RWPE1 (cell line): ENCODE results near the gene MLXIP.

ENCODE experiments used
- CTCF ChIA-PET: fragments of 350-600 bp; sonication (Branson Sonifier 250); formaldehyde crosslinking; extraction: SDS; loops from one replicate; lab custom pipeline; 2021; lab: Yijun Ruan, JAX
- POLR2A ChIA-PET: fragments of 400-600 bp; formaldehyde crosslinking; extraction: SDS; loops from one replicate; lab custom pipeline; 2020; ENCODE audit warnings: antibody characterized with exemption; ENCODE audit not compliant: low non-redundant PET; lab: Yijun Ruan, JAX
- DNase-seq: peaks from one replicate; pipeline ENCODE4 v3.0.0; 2012; ENCODE audit warnings: low spot score
- H3K27ac ChIP-seq: fragments of 450-650 bp; 2 replicates; pipeline ENCODE4 v1.5.1; 2017
- TF ChIP-seq, protein P1 (sequence below): fragments of 450-650 bp; conservative IDR thresholded peaks from 2 replicates; pipeline ENCODE4 v1.5.1; 2017; ENCODE audit warnings: low read depth, mild to moderate bottlenecking

Gene MLXIP

DNA sequence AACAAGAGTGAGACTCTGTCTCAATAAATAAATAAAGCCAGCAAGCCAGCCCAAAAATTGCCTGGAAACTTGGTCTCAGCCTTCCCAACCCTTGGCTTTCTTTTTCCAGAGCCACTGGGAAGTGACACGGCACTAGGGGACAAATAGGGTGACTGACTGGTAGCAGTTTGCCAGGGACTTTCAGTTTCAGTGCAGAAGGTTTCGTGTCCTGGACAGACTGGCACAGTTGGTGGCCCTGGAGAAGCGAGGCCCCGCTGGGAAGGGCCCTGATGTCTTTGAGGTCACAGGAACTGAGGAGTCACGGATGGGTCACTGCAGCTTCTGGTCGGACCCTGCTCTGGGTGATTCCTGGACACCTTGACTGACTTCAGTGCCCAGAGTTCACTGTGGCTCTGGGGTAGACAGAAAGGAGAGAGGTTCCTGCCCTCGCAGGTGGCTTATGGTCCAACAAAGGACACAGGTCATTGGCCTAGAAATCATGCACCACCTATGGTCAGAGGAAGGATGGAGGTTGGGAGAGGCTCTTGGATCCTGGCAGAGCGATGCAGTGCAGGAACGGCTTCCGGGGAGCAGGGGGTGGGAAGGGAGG, 107.0 kb downstream of the MLXIP start:
- ChIA-PET POLR2A (no interaction called here), CTCF (no interaction called here)
- H3K27ac ChIP-seq, result no peak overlapping the region
- TF ChIP-seq, protein P1, sequence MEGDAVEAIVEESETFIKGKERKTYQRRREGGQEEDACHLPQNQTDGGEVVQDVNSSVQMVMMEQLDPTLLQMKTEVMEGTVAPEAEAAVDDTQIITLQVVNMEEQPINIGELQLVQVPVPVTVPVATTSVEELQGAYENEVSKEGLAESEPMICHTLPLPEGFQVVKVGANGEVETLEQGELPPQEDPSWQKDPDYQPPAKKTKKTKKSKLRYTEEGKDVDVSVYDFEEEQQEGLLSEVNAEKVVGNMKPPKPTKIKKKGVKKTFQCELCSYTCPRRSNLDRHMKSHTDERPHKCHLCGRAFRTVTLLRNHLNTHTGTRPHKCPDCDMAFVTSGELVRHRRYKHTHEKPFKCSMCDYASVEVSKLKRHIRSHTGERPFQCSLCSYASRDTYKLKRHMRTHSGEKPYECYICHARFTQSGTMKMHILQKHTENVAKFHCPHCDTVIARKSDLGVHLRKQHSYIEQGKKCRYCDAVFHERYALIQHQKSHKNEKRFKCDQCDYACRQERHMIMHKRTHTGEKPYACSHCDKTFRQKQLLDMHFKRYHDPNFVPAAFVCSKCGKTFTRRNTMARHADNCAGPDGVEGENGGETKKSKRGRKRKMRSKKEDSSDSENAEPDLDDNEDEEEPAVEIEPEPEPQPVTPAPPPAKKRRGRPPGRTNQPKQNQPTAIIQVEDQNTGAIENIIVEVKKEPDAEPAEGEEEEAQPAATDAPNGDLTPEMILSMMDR, result no peak
- DNase-seq, result no peak

DNA sequence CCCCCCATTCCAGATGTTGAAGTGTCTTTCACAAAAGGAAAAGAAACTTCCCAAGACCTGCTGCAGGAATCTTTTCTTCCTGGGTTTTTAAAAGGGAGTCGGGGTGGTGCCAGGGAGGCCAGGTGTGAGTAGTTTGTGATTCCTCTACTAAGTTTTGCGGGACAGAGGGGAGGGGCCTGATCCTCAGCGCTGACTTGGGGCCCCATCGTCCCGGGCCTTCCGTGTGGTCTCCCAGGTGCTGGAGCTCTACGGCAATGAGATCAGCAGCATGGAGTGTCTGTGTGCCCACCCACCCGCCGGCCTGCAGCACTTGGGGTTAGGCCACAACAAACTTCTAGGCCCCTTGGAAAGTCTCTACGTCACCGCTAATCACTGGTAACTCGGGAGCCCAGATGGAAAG, 108.9 kb downstream of the MLXIP start:
- TF ChIP-seq, protein P1, result no peak

DNA sequence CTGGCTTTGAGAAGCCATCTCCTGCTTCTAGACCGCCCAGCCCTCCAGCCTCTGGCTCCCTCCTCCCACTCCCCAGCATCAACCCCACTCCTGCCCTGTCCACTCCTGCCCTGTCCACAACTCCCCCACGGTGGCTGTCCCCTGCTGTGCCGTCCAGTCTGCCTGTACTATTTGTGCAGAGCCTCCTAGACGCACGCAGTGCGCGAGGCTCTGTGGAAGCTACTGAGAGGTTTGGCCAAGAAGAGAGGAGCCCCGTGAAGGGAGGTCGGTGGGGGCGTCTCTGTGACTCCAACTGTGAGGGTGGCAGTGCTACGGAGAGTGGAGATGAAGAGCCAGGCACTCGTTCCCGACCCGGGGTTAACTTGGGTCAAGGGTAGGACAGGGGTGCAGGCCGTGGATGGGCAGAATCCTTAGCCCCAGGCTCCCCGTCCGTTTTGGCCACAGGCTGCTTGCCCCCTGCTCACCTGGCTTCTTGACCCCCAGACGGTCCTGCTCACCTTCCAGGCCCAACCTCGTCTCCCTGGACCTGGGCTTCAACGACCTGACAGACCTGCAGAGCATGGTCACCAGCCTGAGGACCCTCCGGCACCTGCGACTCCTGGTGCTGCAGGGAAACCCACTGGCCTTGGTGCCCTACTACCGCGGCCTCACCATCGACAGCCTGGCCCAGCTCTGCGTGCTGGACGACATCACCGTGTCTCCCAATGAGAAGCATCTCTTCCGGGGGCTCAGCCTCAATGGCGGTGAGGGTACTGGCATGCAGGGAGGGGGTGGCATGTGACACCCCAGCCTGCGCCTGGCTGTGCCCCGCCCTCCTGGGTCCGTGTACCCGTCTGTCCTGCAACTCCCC, 111.3 kb downstream of the MLXIP start:
- TF ChIP-seq, protein P1, result no peak
- no peak overlapping the region for H3K27ac ChIP-seq
- CTCF ChIA-PET, result interaction anchor here (0.6 to 2.0 kb wide), 4 partner anchors 10 to 135 kb away, joined by 3 to 10 read pairs (median 4); no protein-coding TSS in a partner anchor
- no peak for DNase-seq
- POLR2A ChIA-PET, result no interaction called here

More for the DNA sequence above, 108.9 kb downstream of the MLXIP start:
- H3K27ac ChIP-seq, result no peak overlapping the region
- DNase-seq, result no peak
- CTCF ChIA-PET, result no interaction called here
- POLR2A ChIA-PET, result no interaction called here

DNA sequence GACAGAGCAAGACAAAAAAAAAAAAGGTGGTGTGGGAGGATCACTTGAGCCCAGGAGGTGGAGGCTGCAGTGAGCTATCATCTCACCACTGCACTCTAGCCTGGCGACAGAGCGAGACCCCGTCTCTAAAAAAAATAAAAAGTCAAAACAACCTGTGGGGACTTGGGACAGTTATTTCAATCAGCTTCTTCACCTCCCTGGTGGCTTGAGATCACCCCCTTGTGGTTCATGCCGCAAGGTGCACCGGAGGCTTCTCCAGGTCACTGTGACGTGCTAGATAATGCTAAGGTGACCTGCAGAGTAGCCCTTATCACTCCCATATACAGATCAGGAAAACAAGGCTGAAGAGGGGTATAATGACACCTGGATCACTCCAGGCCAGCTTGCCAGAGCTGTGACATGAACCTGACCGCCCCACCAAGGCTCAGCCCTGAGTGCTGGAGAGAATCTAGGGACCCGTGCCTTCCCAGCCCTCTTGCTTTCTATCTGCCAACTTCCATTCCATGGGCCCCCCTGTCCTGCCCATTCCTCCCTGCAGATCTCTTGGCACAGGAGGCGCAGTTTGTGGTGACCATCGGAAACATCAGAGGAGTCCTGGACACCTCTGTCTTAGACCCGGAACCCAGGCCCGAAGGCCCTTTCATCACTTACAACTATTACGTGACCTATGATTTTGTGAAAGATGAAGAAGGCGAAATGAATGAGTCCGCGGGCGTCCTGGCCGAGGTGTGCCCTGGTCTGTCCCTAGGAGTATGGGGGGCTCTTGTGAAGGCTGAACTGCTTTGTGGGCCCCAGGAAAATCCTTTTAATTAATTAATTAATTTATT, 112.5 kb downstream of the MLXIP start:
- POLR2A ChIA-PET, result no interaction called here
- CTCF ChIA-PET, result interaction anchor here (0.5 to 2.0 kb wide), 20 partner anchors 9 to 136 kb away, joined by 3 to 17 read pairs (median 4); partner anchors contain the start of genes B3GNT4 and LRRC43

DNA sequence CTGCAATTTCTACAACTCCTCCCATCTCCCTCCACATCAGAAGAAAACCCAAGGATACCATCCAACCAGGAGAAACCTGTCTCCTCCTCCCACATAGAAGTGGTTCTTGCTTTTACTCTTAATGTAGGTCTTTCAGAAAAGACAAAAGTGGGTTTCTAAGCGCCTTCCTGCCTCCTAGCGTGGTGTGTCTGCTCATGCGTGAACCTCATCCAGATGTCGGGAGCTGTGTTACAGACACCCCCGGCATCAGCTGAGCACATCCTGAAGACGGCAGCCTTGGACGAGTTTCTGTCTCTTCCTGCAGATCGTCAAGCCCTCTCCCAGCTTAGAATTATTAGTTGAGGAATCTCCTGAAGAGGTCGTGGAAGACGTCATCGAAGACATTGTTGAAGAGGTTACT, 113.9 kb downstream of the MLXIP start:
- ChIA-PET POLR2A (no interaction called here), CTCF (interaction anchor here (1.1 to 2.0 kb wide), 3 partner anchors 10 to 141 kb away, joined by 6 to 17 read pairs (median 6); partner anchors contain the start of gene LRRC43)
- no peak overlapping the region for H3K27ac ChIP-seq
- TF ChIP-seq, protein P1, result no peak
- DNase-seq, result no peak

More for the DNA sequence above, 112.5 kb downstream of the MLXIP start:
- TF ChIP-seq, protein P1, result peak; percentile 79
- DNase-seq, result peak; percentile 74
- H3K27ac ChIP-seq, result no peak overlapping the region

DNA sequence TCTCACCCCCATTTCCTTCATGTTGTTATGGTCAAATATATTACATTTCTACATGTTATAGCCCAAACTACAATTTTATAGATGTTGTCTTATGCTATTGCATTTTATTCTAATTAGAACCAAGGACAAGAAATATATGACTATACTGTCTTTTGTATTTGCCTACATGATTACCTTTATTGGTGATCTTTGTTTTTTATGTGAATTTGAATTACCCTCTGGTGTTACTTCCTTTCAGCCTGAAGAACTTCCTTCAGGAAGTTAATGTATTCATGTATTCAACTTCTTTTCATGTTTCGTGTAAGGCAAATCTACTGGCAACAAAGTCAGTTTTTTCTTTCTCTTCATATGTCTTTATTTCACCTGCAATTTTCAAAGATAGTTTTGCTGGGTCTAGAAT, 116.2 kb downstream of the MLXIP start:
- TF ChIP-seq, protein P1, result no peak
- no peak overlapping the region for H3K27ac ChIP-seq
- no peak for DNase-seq
- ChIA-PET POLR2A (no interaction called here), CTCF (no interaction called here)
